Adrenal gland (tissue), 12 donors: ENCODE data around the gene FMC1. TPM values are rescaled to one million over a fixed set of nuclear protein-coding genes. Genes with fewer than 3 reads are reported as not detected.
A peak's percentile ranks its signal among the peaks of the same experiment; 100 is the strongest.
"Not testable (repeated sequence)": the region's sequence is repeated elsewhere in the genome, so short reads cannot be mapped to it uniquely, and the experiment has no call there.

Source experiments
- DNase-seq, 7 donors: peaks; one replicate each; pipeline ENCODE4 v3.0.0-alpha.2; 2019 to 2020
- H3K27ac ChIP-seq, 5 donors: fragments of 200-600 bp; sonication (generic) in 4 of 5; 1 replicate in 3 of 5; 2 replicates in 2 of 5; pipeline versions ENCODE4 v1.5.1 to v1.8.0; 2016 to 2020; ENCODE audit warnings: mild to moderate bottlenecking in 1 of 5
- H3K27me3 ChIP-seq: fragments of 200-600 bp; 2 replicates; pipeline ENCODE4 v1.8.0; 2021
- H3K36me3 ChIP-seq, 2 donors: fragments of 200-600 bp; replicated peaks in 1 of 2; 1 replicate in 1 of 2; 2 replicates in 1 of 2; pipeline versions ENCODE4 v1.5.1 to v1.8.0; 2018 to 2022
- H3K4me1 ChIP-seq, 2 donors: fragments of 200-600 bp; replicated peaks in 1 of 2; 1 replicate in 1 of 2; 2 replicates in 1 of 2; pipeline versions ENCODE4 v1.5.1 to v1.8.0; 2018 to 2021
- H3K4me3 ChIP-seq, 4 donors: fragments of 200-600 bp; sonication (generic) in 3 of 4; one replicate each; pipeline ENCODE4 v1.5.1; 2016 to 2018
- H3K9me3 ChIP-seq, 3 donors: fragments of 200-600 bp; sonication (generic) in 1 of 3; replicated peaks in 1 of 3; 1 replicate in 2 of 3; 2 replicates in 1 of 3; pipeline versions ENCODE4 v1.5.1 to v1.8.0; 2016 to 2021
- CTCF ChIP-seq, 6 experiments: fragments of 450-650 bp in 4 of 6; fragments of 200-600 bp in 2 of 6; sonication (generic) in 1 of 6; IDR thresholded peaks; 1 replicate in 5 of 6; 2 replicates in 1 of 6; pipeline versions ENCODE4 v1.5.1 to v1.8.0; 2016 to 2021; ENCODE audit warnings: antibody characterized with exemption in 6 of 6, mild to moderate bottlenecking in 2 of 6, moderate library complexity in 1 of 6
- POLR2A ChIP-seq, 2 donors: fragments of 450-650 bp; IDR thresholded peaks; one replicate each; pipeline ENCODE4 v1.6.1; 2017; ENCODE audit warnings: antibody characterized with exemption in 2 of 2, mild to moderate bottlenecking in 2 of 2, moderate library complexity in 1 of 2
- WGBS, 4 donors: extraction: QIAGEN DNeasy Blood & Tissue Kit in 2 of 4; methylation state at CpG; one replicate each; pipeline versions ENCODE4 v1.1.5 to v1.1.7; 2013 to 2017; 5-methylcytosine and 5-hydroxymethylcytosine counted together
- intact Hi-C, 2 donors: fragments of 100-400 bp; cut with DNase I; formaldehyde crosslinking; loops; one replicate each; pipeline versions ENCODE4 v1.14.1 to v1.15.0; 2022 to 2023
- polyA plus RNA-seq, 3 donors: library from polyadenylated mRNA; stranded (reverse); fragments of 200-250 nt in 2 of 3; fragments of 350-450 nt in 1 of 3; fragmentation: Illumina TruSeq in 1 of 3; extraction: RNeasy Lipid Tissue Mini Kit (QIAGEN cat#74804) in 1 of 3; gene quantifications; one replicate each; pipeline ENCODE4 v1.2.3, GENCODE V29; 2013 to 2014
- total RNA-seq, 9 donors: library from RNA; depleted of rRNA in 4 of 9; stranded (reverse); fragments of >200 nt in 4 of 9; fragments of 120-200 nt in 1 of 9; fragmentation: NEBNext Ultra II Directional in 1 of 9; extraction: Animal tissue kit (Norgen Biotek cat#: 25700) in 1 of 9; gene quantifications; one replicate each; pipeline versions ENCODE4 v1.1.0 to v1.2.4, GENCODE V29; 2013 to 2023
- donor health status: healthy with polysubstance abuse.
- donor health status: Bipolar disorder and iron deficiency.
- donor health status: DM: yes; HTN: yes; CAD: no.
- donor health status: DM: no; HTN: no; CAD: no.
- donor health status: DM: no; HTN: no; CAD: no.
- donor health status: DM: yes; HTN: yes; CAD: no.

FMC1 gene
- total and polyA plus RNA-seq, 12 donors: 10.0 to 98.6 (median 23.6) TPM

DNA sequence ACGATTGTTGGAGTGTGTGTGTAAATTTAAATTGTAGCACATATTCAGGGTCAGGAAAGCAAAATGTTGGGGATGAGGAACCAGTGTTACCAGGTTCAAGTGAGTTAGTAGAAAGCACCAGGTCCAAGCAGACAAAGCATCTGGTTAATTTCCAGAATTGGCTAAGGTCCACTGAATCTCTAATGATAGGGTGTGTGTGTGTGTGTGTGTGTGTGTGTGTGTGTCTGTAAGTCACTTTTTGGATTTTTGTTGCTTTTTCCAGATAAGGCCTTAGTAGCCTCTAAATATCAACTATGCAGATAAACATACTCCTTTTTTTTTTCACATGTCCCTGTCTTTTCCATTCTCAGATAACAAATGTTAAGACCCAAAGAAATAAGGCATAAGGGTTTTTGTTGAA is 36.6 kb upstream of the FMC1 start:
- Histone ChIP-seq H3K27me3 (no peaks in the 10 kb centered on the region), H3K36me3 (peaks cover 0 to 6% of the 10 kb centered on the region in 2 donors), H3K4me3 (no peak overlapping the region), H3K4me1 (no peaks in the 10 kb centered on the region), H3K9me3 (no peaks in the 10 kb centered on the region), H3K27ac (no peak overlapping the region)
- no peak for TF ChIP-seq CTCF (IDR thresholded peaks at IDR 0.05)
- no peak for TF ChIP-seq POLR2A (IDR thresholded peaks at IDR 0.05)
- intact Hi-C loops: no loop called here
- no peak for DNase-seq
- 61 to 96% (median 72%) methylated on average over 1 of the region's 1 CpG for WGBS, 4 donors

DNA sequence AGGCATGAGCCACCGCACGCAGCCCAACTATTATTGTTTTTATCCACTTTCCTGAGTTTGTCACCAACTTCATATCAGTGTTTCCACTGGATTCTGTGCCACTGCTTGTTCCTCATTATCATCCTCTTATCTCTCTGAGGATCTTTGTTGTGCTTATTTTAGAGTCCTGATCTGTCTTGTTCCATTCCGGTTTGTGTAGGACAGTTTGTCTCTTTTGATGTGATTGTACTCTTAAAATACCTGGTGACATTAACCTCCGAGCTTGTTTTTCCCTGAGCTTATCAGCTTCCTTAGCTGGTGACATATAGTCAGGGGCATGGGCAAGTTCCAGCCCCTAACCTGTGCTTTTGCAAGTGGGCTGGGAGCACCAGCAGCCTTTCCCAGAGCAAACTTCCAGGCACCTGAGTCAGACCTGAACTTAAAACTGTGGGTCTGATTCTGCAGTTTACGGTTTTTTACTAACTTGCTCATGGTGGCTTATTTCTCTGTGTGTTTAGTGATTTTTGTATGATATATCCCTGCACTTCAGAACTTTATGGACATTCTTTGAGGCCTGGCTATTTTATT is 23.1 kb upstream of the FMC1 start:
- Histone ChIP-seq H3K9me3 (no peaks in the 10 kb centered on the region), H3K4me1 (peaks cover 0 to 21% of the 10 kb centered on the region in 2 donors), H3K36me3 (no peaks in the 10 kb centered on the region), H3K27ac (peak overlapping the region in 4 of 5 donors; percentile 5 to 72 (median 35)), H3K4me3 (no peak overlapping the region), H3K27me3 (no peaks in the 10 kb centered on the region)
- intact Hi-C loops: no loop called here
- WGBS, 4 donors: 39 to 56% (median 50%) methylated on average over 5 of the region's 5 CpGs
- DNase-seq: peak in 2 of 7 donors; percentile 12 to 45
- TF ChIP-seq CTCF (IDR thresholded peaks at IDR 0.05): no peak
- TF ChIP-seq POLR2A (IDR thresholded peaks at IDR 0.05): no peak

- DNase-seq: peak in 1 of 7 donors; percentile 40
- peak overlapping the region in 2 of 5 donors; percentile 15 to 28 for H3K27ac ChIP-seq
- H3K27me3 ChIP-seq: no peaks in the 10 kb centered on the region
- TF ChIP-seq POLR2A (IDR thresholded peaks at IDR 0.05): no peak
- peak in 1 of 6 experiments; percentile 37 for TF ChIP-seq CTCF (IDR thresholded peaks at IDR 0.05)
- H3K4me3 ChIP-seq: no peak overlapping the region
- peaks cover 0 to 21% of the 10 kb centered on the region in 2 donors for H3K4me1 ChIP-seq
- intact Hi-C loops: loop anchor here in 1 of 2 donors (10.0 kb wide), 1 partner anchor 216 kb away; the partner anchor contains the start of gene ZC3HAV1
- WGBS, 4 donors: 69 to 76% (median 74%) methylated on average over 10 to 11 of the region's 11 CpGs
- no peaks in the 10 kb centered on the region for H3K9me3 ChIP-seq
- no peaks in the 10 kb centered on the region for H3K36me3 ChIP-seq
Observed at GRCh38 chr7:139321071-139321745, 19.9 kb upstream of the FMC1 start.

DNA sequence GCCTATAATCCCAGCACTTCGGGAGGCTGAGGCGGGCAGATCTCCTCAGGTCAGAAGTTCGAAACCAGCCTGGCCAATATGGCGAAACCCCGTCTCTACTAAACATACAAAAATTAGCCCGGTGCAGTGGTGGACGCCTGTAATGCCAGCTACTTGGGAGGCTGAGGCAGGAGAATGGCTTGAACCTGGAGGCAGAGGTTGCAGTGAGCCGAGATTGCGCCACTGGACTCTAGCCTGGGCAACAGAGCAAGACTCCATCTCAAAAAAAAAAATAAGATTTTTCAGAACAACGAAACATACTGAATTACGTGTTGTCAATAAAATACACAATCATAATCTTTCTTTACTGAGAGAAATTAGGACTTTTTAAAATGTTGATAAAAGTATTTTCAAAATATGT is 16.4 kb upstream of the FMC1 start:
- WGBS, 4 donors: 88 to 96% (median 95%) methylated on average over 11 of the region's 11 CpGs
- H3K4me3 ChIP-seq, H3K27me3 ChIP-seq, H3K36me3 ChIP-seq, H3K9me3 ChIP-seq, DNase-seq, H3K27ac ChIP-seq: not testable (repeated sequence)
- intact Hi-C loops: loop anchor here in 1 of 2 donors (10.0 kb wide), 1 partner anchor 220 kb away; the partner anchor contains the start of gene ZC3HAV1
- H3K4me1 ChIP-seq: peaks cover 0 to 14% of the 10 kb centered on the region in 2 donors
